ENCODE measurements around the gene FRS2. TPM values are rescaled to one million over a fixed set of nuclear protein-coding genes. Genes with fewer than 3 reads are reported as not detected.

Gene FRS2
- total RNA-seq, 1 donor from 2014 or later = 31.4 TPM

GRCh38 chr12:69468237-69469026 lies 1.8 kb upstream of the FRS2 start:
- Mint-ChIP-seq H3K4me3 (peak overlapping the region; percentile 21), H3K27me3 (ENCODE audit: low read depth) (no peaks in the 10 kb centered on the region)

GRCh38 chr12:69469854-69470188 lies 367 bp upstream of the FRS2 start:
- no peaks in the 10 kb centered on the region for H3K27me3 Mint-ChIP-seq (ENCODE audit: low read depth)
- no peaks in the 10 kb centered on the region for H3K36me3 Mint-ChIP-seq (ENCODE audit: low read depth)
- TF ChIP-seq CTCF (conservative IDR thresholded peaks at IDR 0.05) = no peak
- H3K4me1 Mint-ChIP-seq = peaks cover 46% of the 10 kb centered on the region
- H3K9me3 Mint-ChIP-seq = no peaks in the 10 kb centered on the region
- peak overlapping the region; percentile 98 for H3K4me3 Mint-ChIP-seq
- DNase-seq (ENCODE audit: low read depth, low spot score) = no peak
- peak overlapping the region; percentile 100 for H3K27ac Mint-ChIP-seq (ENCODE audit: unreplicated experiment)

More at GRCh38 chr12:69468237-69469026, 1.8 kb upstream of the FRS2 start:
- no peak for TF ChIP-seq CTCF (conservative IDR thresholded peaks at IDR 0.05)
- Mint-ChIP-seq H3K27ac (ENCODE audit: unreplicated experiment) (no peak overlapping the region), H3K4me1 (peaks cover 33% of the 10 kb centered on the region), H3K36me3 (ENCODE audit: low read depth) (no peaks in the 10 kb centered on the region), H3K9me3 (no peaks in the 10 kb centered on the region)
- DNase-seq (ENCODE audit: low read depth, low spot score) = no peak

GRCh38 chr12:69471076-69471430 lies 865 bp downstream of the FRS2 start:
- TF ChIP-seq CTCF (conservative IDR thresholded peaks at IDR 0.05) = no peak
- Mint-ChIP-seq H3K4me3 (peak overlapping the region; percentile 98), H3K4me1 (peaks cover 58% of the 10 kb centered on the region), H3K27me3 (ENCODE audit: low read depth) (no peaks in the 10 kb centered on the region), H3K27ac (ENCODE audit: unreplicated experiment) (peak overlapping the region; percentile 94), H3K36me3 (ENCODE audit: low read depth) (no peaks in the 10 kb centered on the region), H3K9me3 (no peaks in the 10 kb centered on the region)
- no peak for DNase-seq (ENCODE audit: low read depth, low spot score)

- Mint-ChIP-seq H3K27ac (ENCODE audit: unreplicated experiment) (no peak overlapping the region), H3K27me3 (ENCODE audit: low read depth) (no peaks in the 10 kb centered on the region), H3K36me3 (ENCODE audit: low read depth) (no peaks in the 10 kb centered on the region), H3K4me1 (peaks cover 63% of the 10 kb centered on the region), H3K9me3 (no peaks in the 10 kb centered on the region), H3K4me3 (peak overlapping the region; percentile 98)
- DNase-seq (ENCODE audit: low read depth, low spot score) = no peak
- TF ChIP-seq CTCF (conservative IDR thresholded peaks at IDR 0.05) = no peak
Measured at GRCh38 chr12:69471667-69472385, 1.6 kb downstream of the FRS2 start.

DNA sequence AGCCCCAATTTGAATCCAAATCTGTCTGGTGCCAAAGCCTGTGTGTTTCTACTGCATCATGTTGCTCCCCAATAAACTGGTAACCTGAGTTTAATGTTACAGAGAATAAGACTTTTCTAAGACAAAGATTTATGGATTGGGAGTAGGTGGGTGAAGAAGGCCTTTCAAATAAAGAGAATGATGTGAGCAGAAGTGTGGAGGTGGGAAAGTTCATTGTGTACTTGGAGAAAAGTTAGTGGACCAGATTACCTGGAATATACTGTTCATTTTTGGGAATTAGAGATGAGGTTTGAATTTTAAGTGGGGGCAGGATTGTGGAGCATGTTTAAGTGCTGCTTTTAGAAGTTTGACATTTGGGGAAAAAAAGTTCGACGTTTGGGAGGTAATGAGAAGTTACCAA lies 3.1 kb downstream of the FRS2 start:
- H3K36me3 Mint-ChIP-seq (ENCODE audit: low read depth) = no peaks in the 10 kb centered on the region
- no peak for DNase-seq (ENCODE audit: low read depth, low spot score)
- H3K9me3 Mint-ChIP-seq = no peaks in the 10 kb centered on the region
- TF ChIP-seq CTCF (conservative IDR thresholded peaks at IDR 0.05) = no peak
- H3K27me3 Mint-ChIP-seq (ENCODE audit: low read depth) = no peaks in the 10 kb centered on the region
- H3K4me1 Mint-ChIP-seq = peaks cover 63% of the 10 kb centered on the region
- H3K4me3 Mint-ChIP-seq = peak overlapping the region; percentile 1
- H3K27ac Mint-ChIP-seq (ENCODE audit: unreplicated experiment) = peak overlapping the region; percentile 16
